ENCODE data around the gene SHROOM3. TPM values are rescaled to one million over a fixed set of nuclear protein-coding genes. Genes with fewer than 3 reads are reported as not detected.

Gene SHROOM3
- total RNA-seq, 1 experiment from 2014 or later: 27.6 TPM

- H3K27ac Mint-ChIP-seq: no peak overlapping the region
These were observed 63.5 kb downstream of the SHROOM3 start for GRCh38 chr4:76498550-76498949.

More at GRCh38 chr4:76498550-76498949, 63.5 kb downstream of the SHROOM3 start:
- Histone ChIP-seq H3K9me3 (ENCODE audit: control insufficient read depth, low read depth, low read length) (no peaks in the 10 kb centered on the region), H3K56ac (ENCODE audit: insufficient read length, low read depth, low read length) (no peak overlapping the region), H3K79me1 (ENCODE audit: insufficient read depth, low read depth, low read length, poor library complexity, severe bottlenecking) (no peaks in the 10 kb centered on the region), H2BK5ac (ENCODE audit: insufficient read length, low read length) (no peak overlapping the region), H2AFZ (ENCODE audit: low read length) (no peak overlapping the region), H3K14ac (ENCODE audit: insufficient read depth, low read length) (no peak overlapping the region), H3K4ac (ENCODE audit: low read depth, low read length) (no peak overlapping the region), H4K91ac (ENCODE audit: insufficient read length, low read depth, low read length) (no peak overlapping the region), H2BK120ac (ENCODE audit: low read depth, low read length, poor library complexity, severe bottlenecking) (no peak overlapping the region), H3K79me2 (ENCODE audit: insufficient read depth, low read length) (no peaks in the 10 kb centered on the region), H3K9ac (ENCODE audit: extremely low read depth, insufficient read length, low read length) (no peak overlapping the region), H3T11ph (ENCODE audit: low read length) (no peak overlapping the region), H3K4me2 (ENCODE audit: insufficient read depth, insufficient read length, low read length) (no peak overlapping the region), H3K23me2 (ENCODE audit: insufficient read length, low read depth, low read length, poor library complexity, severe bottlenecking) (no peaks in the 10 kb centered on the region), H2BK15ac (ENCODE audit: low read depth, low read length) (no peak overlapping the region), H3K27me3 (ENCODE audit: insufficient read depth, low read length) (no peaks in the 10 kb centered on the region), H3K27ac (ENCODE audit: insufficient read length, low read depth, low read length) (no peak overlapping the region), H3K4me1 (ENCODE audit: insufficient read depth, low read length) (no peaks in the 10 kb centered on the region; the same call in 1 of the 2 replicates), H4K8ac (replicated peaks; ENCODE audit: insufficient read length, low read depth, low read length) (no peak overlapping the region), H3K23ac (ENCODE audit: insufficient read length, low read depth, low read length) (no peak overlapping the region), H2BK20ac (ENCODE audit: low read depth, low read length, poor library complexity, severe bottlenecking) (no peak overlapping the region), H3K18ac (ENCODE audit: insufficient read length, low read depth, low read length) (no peak overlapping the region), H4K20me1 (ENCODE audit: control insufficient read depth, insufficient read depth, insufficient read length) (no peaks in the 10 kb centered on the region), H4K5ac (ENCODE audit: insufficient read length, low read depth, low read length) (no peak overlapping the region), H2BK12ac (ENCODE audit: insufficient read length, low read depth, low read length) (no peak overlapping the region), H2AK5ac (ENCODE audit: insufficient read length, low read length) (no peak overlapping the region)
- no peak overlapping the region for H3K4me3 Mint-ChIP-seq
- H3K36me3 Mint-ChIP-seq (ENCODE audit: insufficient read depth in 1 of 3, low read depth in 3 of 3): no peaks in the 10 kb centered on the region
- H3K9me3 Mint-ChIP-seq: no peaks in the 10 kb centered on the region
- DNase-seq: no peak
- no CpG with 5 or more reads among the region's 3 CpGs for WGBS (ENCODE audit: extremely low coverage, insufficient read length, low lambda C conversion rate)
- no peaks in the 10 kb centered on the region for H3K27me3 Mint-ChIP-seq (ENCODE audit: low read depth)
- H3K4me1 Mint-ChIP-seq: peaks cover 0 to 11% of the 10 kb centered on the region in 2 experiments; a peak in 1 of 4 replicates
- TF ChIP-seq CTCF (conservative IDR thresholded peaks at IDR 0.05): no peak
